GM21390 (cell line): Measurements from ENCODE around the gene ZNF774.
"Not testable (repeated sequence)": the region's sequence is repeated elsewhere in the genome, so short reads cannot be mapped to it uniquely, and the experiment has no call there.

Experiments used
- ATAC-seq: cut with Tn5 transposase; IDR thresholded peaks from one replicate; pipeline ENCODE4 v1.9.1; 2021; ENCODE audit not compliant: unreplicated experiment

ZNF774 gene

DNA sequence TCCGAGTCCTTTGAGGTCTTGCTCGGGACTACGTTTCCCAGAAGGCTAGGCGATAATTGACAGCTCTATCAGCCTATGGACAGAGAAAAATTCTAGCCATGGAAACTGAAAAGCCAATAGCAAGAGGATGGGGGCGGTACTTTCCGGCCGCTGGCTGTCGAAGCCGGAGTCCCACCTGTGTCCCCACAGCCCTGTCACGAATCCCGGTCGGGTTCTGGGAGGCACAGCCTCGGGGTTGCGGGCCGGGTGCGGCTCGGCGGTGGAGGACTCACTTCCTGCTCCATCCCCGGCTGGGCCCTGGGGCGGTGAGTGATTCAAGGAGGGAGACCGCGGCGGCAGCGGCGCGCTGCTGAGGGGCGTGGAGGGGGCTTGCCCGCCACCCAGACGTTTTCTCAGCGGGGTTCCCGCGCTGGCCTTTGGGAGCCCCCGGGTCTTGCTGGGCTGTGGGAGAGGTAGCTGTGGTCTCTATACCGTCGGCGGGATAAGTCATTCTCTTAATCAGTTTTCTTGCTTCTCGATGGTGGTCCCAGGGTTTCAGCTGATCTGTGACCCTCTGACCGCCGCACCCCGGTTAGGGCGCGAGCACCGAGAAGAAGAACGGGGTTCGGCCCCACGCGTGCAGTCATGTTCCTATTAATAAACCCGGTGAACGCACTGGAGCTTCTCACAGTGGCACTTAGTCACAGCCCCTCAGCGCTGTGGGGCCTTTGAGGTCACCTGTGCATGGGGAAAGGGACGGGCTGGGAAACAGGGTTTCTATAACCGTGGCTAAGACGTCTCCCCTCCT, at the start of gene ZNF774:
TSS of gene ZNF774 (plus strand) at position 178 of the 787 bp plus-strand sequence. CDS start 2,377 bp downstream, outside the sequence.
- ATAC-seq, result peak; percentile 100

DNA sequence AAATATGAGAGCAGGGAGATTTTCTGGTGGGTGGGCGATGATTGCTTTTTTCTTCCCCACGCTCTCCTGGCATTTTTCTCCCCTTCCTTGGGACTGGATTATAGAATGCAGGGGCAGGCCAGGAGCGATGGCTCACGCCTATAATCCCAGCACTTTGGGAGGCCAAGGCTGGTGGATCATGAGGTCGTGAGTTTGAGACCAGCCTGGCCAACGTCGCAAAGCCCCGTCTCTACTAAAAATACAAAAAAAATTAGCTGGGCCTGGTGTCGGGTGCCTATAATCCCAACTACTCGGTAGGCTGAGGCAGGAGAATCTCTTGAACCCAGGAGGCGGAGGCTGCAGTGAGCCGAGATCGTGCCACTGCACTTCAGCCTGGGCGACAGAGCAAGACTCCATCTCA, 46.7 kb upstream of the ZNF774 start:
- ATAC-seq, result not testable (repeated sequence)

GRCh38 chr15:90305932-90306331, 46.2 kb upstream of the ZNF774 start:
- no peak for ATAC-seq

- peak; percentile 74 for ATAC-seq
Observed at GRCh38 chr15:90306560-90306959, 45.5 kb upstream of the ZNF774 start.

DNA sequence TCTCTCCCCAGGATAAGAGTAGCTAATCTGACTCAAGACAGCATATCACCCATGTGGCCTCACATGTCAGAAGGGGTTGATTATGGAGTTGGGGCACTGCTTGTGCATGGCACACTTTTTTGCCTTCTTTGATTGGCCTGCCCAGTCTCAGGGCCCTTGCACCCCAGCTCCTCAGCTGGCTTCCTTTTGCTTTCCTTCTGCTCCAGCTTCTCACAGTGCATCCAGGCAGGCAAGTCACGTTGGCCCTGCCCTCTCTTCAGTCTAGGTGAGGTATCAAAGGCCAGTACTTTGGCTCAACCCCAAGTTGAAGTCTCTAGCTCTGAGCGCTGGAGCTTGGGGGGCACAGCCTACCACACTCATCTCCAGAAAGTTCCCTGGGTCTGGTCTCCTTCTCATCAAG, 44.4 kb upstream of the ZNF774 start:
- no peak for ATAC-seq

GRCh38 chr15:90309020-90309419, 43.1 kb upstream of the ZNF774 start:
- no peak for ATAC-seq

DNA sequence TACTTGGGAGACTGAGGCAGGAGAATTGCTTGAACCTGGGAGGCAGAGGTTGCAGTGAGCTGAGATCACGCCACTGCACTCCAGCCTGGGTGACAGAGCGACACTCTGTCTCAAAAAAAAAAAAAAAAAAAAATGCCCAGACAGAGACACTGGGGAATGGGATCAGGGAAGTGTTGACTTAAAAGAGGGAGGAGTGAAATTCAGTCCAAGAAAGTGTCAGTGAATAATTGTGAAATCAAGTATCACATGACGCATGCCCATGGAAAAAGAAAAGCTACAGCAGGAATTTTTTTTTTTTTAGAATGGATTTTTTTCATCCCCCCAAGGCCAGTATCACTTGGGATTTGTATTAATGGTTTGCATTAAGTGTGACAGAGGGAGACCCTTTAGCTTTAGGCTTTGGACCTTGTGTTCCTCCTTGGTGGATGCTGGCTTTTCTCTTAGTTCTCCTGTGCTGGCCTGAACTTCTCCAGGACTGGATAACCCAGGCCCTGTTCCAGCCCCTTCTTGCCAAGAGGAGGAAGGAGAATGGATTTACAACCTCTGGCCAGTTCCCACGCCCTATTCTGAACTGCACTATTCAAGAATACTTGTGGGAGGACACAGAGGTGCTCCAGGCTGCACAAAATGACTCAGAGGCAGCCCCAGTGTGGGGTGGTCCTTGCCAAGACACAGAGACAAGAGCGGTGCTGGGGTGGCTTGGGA, 36.7 kb upstream of the ZNF774 start:
- no peak for ATAC-seq

GRCh38 chr15:90316139-90316538, 35.9 kb upstream of the ZNF774 start:
- ATAC-seq, result no peak

GRCh38 chr15:90318591-90318990, 33.5 kb upstream of the ZNF774 start:
- ATAC-seq, result no peak

- ATAC-seq, result peak; percentile 90
Observed at GRCh38 chr15:90320062-90320884, 31.8 kb upstream of the ZNF774 start.

DNA sequence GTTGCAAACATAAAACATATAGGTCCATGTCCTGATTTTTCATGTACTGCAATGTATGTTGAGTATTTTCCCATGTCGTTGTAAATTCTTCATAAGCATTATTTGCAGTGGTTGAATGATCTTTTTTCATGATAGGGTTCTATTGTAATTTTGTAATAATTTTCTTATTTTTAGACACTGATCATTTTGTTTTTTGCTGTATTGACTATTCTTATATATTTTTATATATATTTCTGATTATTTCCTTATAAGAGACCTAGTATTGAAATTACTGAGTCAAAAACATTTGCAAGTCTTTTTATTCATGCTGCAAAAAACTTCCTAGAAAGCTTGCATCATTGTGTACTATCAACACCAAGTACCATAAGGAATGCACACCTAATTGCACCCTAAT, 31.2 kb upstream of the ZNF774 start:
- no peak for ATAC-seq

DNA sequence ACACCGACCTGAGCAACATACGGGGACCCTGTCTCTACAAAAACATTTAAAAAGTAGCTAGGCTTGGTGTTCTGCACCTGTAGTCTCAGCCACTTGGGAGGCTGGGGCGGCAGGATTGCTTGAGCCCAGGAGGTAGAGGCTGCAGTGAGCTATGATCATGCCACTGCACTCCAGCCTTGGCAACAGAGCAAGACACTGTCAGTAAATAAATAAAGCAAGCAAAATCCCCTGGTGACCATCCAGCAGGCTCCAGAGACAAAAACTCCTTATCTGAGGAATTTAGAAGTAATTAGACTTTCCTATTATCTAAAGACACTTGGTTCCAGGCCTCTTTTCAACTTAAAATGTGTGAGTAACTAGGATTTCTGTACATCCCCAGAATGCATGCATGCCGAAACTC, 29.5 kb upstream of the ZNF774 start:
- ATAC-seq, result no peak

DNA sequence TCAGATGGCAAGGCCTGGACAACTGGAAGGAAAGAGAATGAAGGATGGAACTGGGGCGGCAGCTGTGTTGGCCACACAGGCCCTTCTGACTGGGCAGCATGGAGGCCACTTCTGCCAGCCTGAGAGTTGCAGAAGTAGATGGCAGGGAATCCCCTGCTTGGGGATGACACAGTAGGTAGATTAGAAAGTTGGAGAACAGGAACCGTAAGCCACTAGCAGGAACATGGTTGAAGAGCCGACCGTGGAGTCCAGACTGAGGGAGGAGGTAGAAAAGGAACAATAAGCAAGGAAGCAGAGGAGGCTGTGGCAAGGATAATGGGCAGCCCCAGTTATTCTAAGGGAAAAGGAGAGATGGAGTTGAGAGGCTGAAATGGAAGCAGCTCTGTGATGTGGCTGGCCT, 26.4 kb upstream of the ZNF774 start:
- no peak for ATAC-seq

DNA sequence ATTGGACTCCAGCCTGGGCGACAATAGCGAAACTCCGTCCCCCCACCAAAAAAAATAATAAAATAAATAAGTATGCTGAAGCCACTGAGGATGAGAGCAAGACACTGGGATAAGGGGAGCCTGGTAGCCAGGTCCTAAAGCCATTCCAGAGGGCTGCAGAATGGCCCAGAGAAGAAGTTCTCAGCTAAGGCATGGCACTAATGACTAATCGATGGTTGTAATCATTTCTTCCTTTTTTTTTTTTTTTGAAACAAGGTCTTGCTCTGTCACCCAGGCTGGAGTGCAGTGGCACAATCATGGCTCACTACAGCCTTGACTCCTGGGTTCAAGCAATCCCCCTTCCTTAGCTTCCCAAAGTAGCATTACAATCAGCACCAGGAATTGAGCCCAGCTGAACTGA, 25.6 kb upstream of the ZNF774 start:
- no peak for ATAC-seq

DNA sequence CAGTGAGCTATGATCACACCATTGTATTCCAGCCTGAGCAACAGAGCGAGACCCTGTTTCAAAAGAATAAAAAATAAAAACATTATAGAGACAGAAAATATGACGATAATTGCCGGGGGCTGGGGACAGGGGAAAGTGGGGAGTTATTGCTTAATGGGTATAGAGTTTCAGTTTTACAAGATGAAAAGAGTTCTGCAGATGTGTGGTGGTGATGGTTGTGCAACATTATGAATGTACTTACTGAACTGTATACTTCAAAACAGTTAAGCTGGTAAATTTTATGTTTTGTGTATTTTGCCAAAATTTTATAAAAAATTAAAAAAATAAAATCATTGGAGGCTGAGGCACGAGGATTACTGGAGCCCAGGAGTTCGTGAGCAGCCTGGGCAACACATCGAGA, 24.8 kb upstream of the ZNF774 start:
- no peak for ATAC-seq

GRCh38 chr15:90334304-90334731, 17.8 kb upstream of the ZNF774 start:
- no peak for ATAC-seq

DNA sequence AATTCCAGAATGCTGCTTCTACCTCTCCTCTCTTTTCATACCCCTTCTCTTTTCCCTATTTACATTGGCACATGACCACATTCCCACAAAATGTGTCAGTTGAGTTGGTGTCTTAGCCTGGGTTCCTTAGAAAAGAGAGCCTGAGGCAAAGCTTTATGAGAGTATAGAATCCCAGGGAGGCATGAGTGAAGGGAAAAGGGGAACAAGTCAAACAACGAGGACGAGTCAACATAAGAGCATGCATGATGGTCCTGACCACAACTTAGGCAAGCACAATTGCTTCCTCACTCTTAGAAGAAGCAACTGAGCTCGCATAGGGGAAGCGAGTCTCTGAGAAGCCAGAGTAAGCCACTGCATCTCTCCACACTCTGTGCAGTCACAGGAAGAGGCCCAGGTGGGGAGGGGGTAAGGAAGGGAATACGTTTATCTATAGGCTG, 15.4 kb upstream of the ZNF774 start:
- ATAC-seq, result no peak

DNA sequence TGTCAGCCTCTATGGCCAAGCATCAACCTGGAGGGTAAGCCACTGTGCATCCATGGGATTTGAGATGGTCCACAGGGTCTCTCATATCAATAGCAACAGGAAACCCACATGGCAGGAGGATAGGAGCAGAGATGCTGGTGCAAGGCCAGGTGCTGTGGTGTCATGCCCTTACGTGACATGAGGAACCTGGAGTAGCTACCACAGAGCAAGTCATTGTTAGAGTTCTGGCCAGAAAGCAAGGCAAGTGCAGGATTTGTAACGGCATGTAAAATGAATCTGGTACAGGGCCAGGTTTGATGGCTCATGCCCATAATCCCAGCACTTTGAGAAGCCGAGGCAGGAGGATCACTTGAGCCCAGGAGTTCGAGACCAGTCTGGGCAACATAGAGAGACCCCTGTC, 14.8 kb upstream of the ZNF774 start:
- no peak for ATAC-seq

DNA sequence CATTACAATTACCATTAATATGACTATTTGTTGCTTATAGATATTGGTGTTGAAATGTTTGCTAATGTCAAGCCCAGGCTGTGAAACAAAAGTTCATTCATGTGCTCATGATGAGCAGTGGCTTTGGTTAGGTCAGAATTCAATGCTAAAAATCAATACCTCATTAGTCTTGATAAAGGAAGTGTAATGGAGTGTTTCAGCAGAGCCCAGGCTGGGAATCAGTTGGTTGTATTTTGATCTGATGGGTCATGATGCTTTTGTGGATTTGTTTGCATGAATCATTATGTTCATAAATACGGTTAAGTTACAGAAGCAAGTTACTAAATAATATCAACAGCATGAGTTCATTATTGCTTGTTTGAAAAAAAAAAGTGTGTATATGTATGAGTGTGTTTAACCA, 13.6 kb upstream of the ZNF774 start:
- ATAC-seq, result no peak

GRCh38 chr15:90340345-90340744, 11.7 kb upstream of the ZNF774 start:
- no peak for ATAC-seq

GRCh38 chr15:90343302-90343790, 8.7 kb upstream of the ZNF774 start:
- no peak for ATAC-seq
